HepG2 (cell line): ENCODE data around the gene SYVN1. TPM values are rescaled to one million over a fixed set of nuclear protein-coding genes. Genes with fewer than 3 reads are reported as not detected.
A peak's percentile ranks its signal among the peaks of the same experiment; 100 is the strongest.

Source experiments
- CENPX ChIP-seq: sonication (generic); formaldehyde crosslinking; IDR thresholded peaks from 2 replicates; pipeline ENCODE4 v1.9.0; 2021; ENCODE audit warnings: mild to moderate bottlenecking, missing genetic modification reagents, moderate library complexity
- ERF ChIP-seq: IDR thresholded peaks from 2 replicates; pipeline ENCODE4 v1.6.1; 2018; ENCODE audit warnings: missing biosample characterization, missing genetic modification reagents
- MAF1 ChIP-seq: sonication (generic); formaldehyde crosslinking; IDR thresholded peaks from 2 replicates; pipeline ENCODE4 v1.5.0; 2020; ENCODE audit warnings: missing genetic modification reagents, borderline replicate concordance
- MAZ ChIP-seq, 2 experiments: sonication (generic) in 1 of 2; formaldehyde crosslinking in 1 of 2; IDR thresholded peaks; 2 replicates each; pipeline versions ENCODE4 v1.5.0 to v1.6.1; 2012 to 2020; ENCODE audit warnings: low read depth in 2 of 2, mild to moderate bottlenecking in 2 of 2, borderline replicate concordance in 1 of 2, improper control_type of control experiment in 1 of 2, low read length in 1 of 2, missing genetic modification reagents in 1 of 2, moderate library complexity in 1 of 2
- POLR2AphosphoS5 ChIP-seq: IDR thresholded peaks from 2 replicates; pipeline ENCODE4 v1.6.1; 2012; ENCODE audit warnings: low read depth, low read length
- TGIF2 ChIP-seq: IDR thresholded peaks from 2 replicates; pipeline ENCODE4 v1.6.1; 2016; ENCODE audit warnings: control low read depth, missing compliant biosample characterization
- ZBTB8A ChIP-seq: sonication (generic); formaldehyde crosslinking; IDR thresholded peaks from 2 replicates; pipeline ENCODE4 v1.4.0; 2020; ENCODE audit warnings: mild to moderate bottlenecking, low read depth, missing genetic modification reagents, borderline replicate concordance
- ZNF20 ChIP-seq: sonication (generic); formaldehyde crosslinking; IDR thresholded peaks from 2 replicates; pipeline ENCODE4 v1.4.0; 2020; ENCODE audit warnings: mild to moderate bottlenecking, moderate library complexity, missing genetic modification reagents
- ZNF556 ChIP-seq: sonication (generic); formaldehyde crosslinking; IDR thresholded peaks from 2 replicates; pipeline ENCODE4 v1.4.0; 2020; ENCODE audit warnings: mild to moderate bottlenecking, missing genetic modification reagents, borderline replicate concordance
- ZNF777 ChIP-seq: sonication (generic); formaldehyde crosslinking; IDR thresholded peaks from 2 replicates; pipeline ENCODE4 v1.4.0; 2020; ENCODE audit warnings: missing genetic modification reagents
- polyA plus RNA-seq, 8 experiments: library from polyadenylated mRNA; depleted of rRNA in 3 of 8; stranded (reverse) in 7 of 8; unstranded in 1 of 8; fragments of >200 nt; fragmentation: Illumina TruSeq in 4 of 8; extraction: Trizol in 4 of 8; gene quantifications; 2 replicates each; pipeline versions ENCODE4 v1.2.1 to v1.2.3, GENCODE V29; 2011 to 2016; ENCODE audit warnings: low read depth in 4 of 8, missing spikeins in 1 of 8, mixed read lengths in 1 of 8; ENCODE audit not compliant: insufficient read depth in 1 of 8
- total RNA-seq, 5 experiments: library from RNA; depleted of rRNA; stranded (reverse); fragments of >200 nt; fragmentation: Illumina TruSeq; extraction: Trizol; gene quantifications; 2 replicates each; pipeline ENCODE4 v1.2.3, GENCODE V29; 2016; ENCODE audit warnings: low read depth in 1 of 5
- TF ChIP-seq, protein P1 (sequence below): fragments of 450-650 bp; IDR thresholded peaks from 2 replicates; pipeline ENCODE4 v1.6.1; 2017; ENCODE audit warnings: mild to moderate bottlenecking
- TF ChIP-seq, protein P2 (sequence below): sonication (generic); formaldehyde crosslinking; IDR thresholded peaks from 2 replicates; pipeline ENCODE4 v1.5.1; 2020; ENCODE audit warnings: mild to moderate bottlenecking, missing genetic modification reagents, moderate library complexity
- TF ChIP-seq, protein P3 (sequence below): sonication (generic); formaldehyde crosslinking; IDR thresholded peaks from 2 replicates; pipeline ENCODE4 v1.4.0; 2020; ENCODE audit warnings: mild to moderate bottlenecking, low read depth, missing genetic modification reagents
- TF ChIP-seq, protein P4 (sequence below): sonication (generic); formaldehyde crosslinking; IDR thresholded peaks from 2 replicates; pipeline ENCODE4 v1.4.0; 2020; ENCODE audit warnings: missing genetic modification reagents
- TF ChIP-seq, protein P5 (sequence below): sonication (generic); formaldehyde crosslinking; IDR thresholded peaks from 2 replicates; pipeline ENCODE4 v1.8.0; 2022; ENCODE audit warnings: missing genetic modification reagents, mild to moderate bottlenecking, moderate library complexity, borderline replicate concordance

SYVN1 gene
- total and polyA plus RNA-seq, 2 of the 13 experiments (the other 11 are each of a cell fraction or from before 2014, with no cell fraction given) = 10.3 to 22.5 TPM

DNA sequence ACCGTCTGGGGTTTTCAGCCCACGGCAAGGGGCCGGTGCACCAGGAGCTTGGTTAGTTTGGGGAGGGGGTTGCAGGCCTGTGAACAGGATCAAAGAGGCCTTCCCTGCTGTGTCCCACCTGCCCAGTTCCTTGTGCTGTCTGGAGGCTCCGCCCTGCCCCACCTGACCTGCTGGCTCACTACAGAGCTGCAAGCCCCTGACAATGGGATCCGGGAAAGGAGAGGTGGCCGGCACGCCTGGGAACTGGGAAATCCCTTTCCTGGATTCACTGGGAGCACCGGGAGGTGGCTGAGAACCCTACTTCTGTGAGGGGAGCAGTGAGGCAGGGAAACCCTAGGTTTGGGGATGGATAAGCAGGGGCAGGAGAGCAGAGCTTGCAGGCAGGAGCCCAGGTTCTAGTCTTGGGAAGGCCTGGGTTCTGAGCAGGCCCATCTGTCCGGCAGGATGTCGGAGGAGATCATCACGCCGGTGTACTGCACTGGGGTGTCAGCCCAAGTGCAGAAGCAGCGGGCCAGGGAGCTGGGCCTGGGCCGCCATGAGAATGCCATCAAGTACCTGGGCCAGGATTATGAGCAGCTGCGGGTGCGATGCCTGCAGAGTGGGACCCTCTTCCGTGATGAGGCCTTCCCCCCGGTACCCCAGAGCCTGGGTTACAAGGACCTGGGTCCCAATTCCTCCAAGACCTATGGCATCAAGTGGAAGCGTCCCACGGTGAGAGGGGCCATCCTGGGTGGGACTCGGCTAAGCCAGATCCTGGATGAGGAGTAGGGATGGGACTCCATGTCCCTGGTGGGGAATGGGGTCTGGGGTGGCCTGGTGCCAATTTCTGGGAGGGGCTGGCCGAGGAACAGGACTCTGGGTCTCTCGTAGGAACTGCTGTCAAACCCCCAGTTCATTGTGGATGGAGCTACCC, 48.2 kb upstream of the SYVN1 start (continued):
- TF ChIP-seq, protein P1, sequence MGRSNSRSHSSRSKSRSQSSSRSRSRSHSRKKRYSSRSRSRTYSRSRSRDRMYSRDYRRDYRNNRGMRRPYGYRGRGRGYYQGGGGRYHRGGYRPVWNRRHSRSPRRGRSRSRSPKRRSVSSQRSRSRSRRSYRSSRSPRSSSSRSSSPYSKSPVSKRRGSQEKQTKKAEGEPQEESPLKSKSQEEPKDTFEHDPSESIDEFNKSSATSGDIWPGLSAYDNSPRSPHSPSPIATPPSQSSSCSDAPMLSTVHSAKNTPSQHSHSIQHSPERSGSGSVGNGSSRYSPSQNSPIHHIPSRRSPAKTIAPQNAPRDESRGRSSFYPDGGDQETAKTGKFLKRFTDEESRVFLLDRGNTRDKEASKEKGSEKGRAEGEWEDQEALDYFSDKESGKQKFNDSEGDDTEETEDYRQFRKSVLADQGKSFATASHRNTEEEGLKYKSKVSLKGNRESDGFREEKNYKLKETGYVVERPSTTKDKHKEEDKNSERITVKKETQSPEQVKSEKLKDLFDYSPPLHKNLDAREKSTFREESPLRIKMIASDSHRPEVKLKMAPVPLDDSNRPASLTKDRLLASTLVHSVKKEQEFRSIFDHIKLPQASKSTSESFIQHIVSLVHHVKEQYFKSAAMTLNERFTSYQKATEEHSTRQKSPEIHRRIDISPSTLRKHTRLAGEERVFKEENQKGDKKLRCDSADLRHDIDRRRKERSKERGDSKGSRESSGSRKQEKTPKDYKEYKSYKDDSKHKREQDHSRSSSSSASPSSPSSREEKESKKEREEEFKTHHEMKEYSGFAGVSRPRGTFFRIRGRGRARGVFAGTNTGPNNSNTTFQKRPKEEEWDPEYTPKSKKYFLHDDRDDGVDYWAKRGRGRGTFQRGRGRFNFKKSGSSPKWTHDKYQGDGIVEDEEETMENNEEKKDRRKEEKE = no peak
- TF ChIP-seq MAZ (IDR thresholded peaks at IDR 0.05; ENCODE audit: borderline replicate concordance, low read depth, low read length) (no peak), MAZ (CRISPR knock-in tag; IDR thresholded peaks at IDR 0.05; ENCODE audit: low read depth) (peak; percentile 69), MAF1 (no peak), POLR2AphosphoS5 (no peak), ERF (CRISPR knock-in tag) (peak; percentile 17; the same call in 1 of the 2 replicates), ZNF556 (CRISPR knock-in tag) (no peak), TGIF2 (CRISPR knock-in tag) (no peak), CENPX (CRISPR knock-in tag) (no peak), ZBTB8A (CRISPR knock-in tag) (no peak), ZNF20 (CRISPR knock-in tag) (no peak), ZNF777 (CRISPR knock-in tag) (no peak)
- TF ChIP-seq, protein P2, sequence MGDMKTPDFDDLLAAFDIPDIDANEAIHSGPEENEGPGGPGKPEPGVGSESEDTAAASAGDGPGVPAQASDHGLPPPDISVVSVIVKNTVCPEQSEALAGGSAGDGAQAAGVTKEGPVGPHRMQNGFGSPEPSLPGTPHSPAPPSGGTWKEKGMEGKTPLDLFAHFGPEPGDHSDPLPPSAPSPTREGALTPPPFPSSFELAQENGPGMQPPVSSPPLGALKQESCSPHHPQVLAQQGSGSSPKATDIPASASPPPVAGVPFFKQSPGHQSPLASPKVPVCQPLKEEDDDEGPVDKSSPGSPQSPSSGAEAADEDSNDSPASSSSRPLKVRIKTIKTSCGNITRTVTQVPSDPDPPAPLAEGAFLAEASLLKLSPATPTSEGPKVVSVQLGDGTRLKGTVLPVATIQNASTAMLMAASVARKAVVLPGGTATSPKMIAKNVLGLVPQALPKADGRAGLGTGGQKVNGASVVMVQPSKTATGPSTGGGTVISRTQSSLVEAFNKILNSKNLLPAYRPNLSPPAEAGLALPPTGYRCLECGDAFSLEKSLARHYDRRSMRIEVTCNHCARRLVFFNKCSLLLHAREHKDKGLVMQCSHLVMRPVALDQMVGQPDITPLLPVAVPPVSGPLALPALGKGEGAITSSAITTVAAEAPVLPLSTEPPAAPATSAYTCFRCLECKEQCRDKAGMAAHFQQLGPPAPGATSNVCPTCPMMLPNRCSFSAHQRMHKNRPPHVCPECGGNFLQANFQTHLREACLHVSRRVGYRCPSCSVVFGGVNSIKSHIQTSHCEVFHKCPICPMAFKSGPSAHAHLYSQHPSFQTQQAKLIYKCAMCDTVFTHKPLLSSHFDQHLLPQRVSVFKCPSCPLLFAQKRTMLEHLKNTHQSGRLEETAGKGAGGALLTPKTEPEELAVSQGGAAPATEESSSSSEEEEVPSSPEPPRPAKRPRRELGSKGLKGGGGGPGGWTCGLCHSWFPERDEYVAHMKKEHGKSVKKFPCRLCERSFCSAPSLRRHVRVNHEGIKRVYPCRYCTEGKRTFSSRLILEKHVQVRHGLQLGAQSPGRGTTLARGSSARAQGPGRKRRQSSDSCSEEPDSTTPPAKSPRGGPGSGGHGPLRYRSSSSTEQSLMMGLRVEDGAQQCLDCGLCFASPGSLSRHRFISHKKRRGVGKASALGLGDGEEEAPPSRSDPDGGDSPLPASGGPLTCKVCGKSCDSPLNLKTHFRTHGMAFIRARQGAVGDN (CRISPR knock-in tag) = peak; percentile 72
- TF ChIP-seq, protein P3, sequence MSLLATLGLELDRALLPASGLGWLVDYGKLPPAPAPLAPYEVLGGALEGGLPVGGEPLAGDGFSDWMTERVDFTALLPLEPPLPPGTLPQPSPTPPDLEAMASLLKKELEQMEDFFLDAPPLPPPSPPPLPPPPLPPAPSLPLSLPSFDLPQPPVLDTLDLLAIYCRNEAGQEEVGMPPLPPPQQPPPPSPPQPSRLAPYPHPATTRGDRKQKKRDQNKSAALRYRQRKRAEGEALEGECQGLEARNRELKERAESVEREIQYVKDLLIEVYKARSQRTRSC = no peak
- TF ChIP-seq, protein P4, sequence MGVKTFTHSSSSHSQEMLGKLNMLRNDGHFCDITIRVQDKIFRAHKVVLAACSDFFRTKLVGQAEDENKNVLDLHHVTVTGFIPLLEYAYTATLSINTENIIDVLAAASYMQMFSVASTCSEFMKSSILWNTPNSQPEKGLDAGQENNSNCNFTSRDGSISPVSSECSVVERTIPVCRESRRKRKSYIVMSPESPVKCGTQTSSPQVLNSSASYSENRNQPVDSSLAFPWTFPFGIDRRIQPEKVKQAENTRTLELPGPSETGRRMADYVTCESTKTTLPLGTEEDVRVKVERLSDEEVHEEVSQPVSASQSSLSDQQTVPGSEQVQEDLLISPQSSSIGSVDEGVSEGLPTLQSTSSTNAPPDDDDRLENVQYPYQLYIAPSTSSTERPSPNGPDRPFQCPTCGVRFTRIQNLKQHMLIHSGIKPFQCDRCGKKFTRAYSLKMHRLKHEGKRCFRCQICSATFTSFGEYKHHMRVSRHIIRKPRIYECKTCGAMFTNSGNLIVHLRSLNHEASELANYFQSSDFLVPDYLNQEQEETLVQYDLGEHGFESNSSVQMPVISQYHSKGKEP (CRISPR knock-in tag) = no peak
- TF ChIP-seq, protein P5, sequence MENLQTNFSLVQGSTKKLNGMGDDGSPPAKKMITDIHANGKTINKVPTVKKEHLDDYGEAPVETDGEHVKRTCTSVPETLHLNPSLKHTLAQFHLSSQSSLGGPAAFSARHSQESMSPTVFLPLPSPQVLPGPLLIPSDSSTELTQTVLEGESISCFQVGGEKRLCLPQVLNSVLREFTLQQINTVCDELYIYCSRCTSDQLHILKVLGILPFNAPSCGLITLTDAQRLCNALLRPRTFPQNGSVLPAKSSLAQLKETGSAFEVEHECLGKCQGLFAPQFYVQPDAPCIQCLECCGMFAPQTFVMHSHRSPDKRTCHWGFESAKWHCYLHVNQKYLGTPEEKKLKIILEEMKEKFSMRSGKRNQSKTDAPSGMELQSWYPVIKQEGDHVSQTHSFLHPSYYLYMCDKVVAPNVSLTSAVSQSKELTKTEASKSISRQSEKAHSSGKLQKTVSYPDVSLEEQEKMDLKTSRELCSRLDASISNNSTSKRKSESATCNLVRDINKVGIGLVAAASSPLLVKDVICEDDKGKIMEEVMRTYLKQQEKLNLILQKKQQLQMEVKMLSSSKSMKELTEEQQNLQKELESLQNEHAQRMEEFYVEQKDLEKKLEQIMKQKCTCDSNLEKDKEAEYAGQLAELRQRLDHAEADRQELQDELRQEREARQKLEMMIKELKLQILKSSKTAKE = no peak
